Suppressor macrophage treated with lipopolysaccharide for 4 hours (primary cell): ENCODE measurements around the gene FXYD3.

Experiments used
- DNase-seq: peaks from one replicate; pipeline ENCODE4 v3.0.0-alpha.2; 2020

The FXYD3 gene

DNA sequence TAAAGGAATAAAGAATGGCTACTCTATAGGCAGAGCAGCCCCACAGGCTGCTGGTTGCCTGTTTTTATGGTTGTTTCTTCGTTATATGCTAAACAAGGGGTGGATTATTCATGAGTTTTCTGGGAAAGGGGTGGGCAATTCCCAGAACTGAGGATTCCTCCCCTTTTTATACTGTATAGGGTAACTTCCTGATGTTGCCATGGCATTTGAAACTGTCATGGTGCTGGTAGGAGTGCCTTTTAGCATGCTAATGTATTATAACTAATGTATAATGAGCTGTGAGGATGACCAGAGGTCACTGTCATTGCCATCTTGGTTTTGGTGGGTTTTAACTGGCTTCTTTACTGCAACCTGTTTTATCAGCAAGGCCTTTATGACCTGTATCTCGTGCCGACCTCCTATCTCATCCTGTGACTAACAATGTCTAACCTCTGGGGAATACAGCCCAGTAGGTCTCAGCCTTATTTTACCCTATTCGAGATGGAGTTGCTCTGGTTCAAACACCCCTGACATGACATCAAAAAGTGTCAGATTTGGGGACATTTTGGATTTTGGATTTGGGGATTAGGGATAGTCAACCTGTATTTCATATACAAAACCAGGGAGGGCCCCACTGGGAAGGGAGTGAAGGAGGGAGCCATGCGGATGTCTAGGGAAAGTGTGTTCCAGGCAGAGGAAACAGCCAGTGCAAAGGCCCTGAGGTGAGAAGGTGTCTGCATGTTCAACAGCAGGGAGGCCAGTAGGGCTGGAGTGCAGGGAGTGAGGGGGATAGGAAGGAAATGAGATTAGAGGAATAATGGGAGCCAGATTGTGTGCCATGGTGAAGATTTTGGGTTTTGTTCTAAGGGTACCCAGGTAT is 49.8 kb downstream of the FXYD3 start:
- DNase-seq: no peak

DNA sequence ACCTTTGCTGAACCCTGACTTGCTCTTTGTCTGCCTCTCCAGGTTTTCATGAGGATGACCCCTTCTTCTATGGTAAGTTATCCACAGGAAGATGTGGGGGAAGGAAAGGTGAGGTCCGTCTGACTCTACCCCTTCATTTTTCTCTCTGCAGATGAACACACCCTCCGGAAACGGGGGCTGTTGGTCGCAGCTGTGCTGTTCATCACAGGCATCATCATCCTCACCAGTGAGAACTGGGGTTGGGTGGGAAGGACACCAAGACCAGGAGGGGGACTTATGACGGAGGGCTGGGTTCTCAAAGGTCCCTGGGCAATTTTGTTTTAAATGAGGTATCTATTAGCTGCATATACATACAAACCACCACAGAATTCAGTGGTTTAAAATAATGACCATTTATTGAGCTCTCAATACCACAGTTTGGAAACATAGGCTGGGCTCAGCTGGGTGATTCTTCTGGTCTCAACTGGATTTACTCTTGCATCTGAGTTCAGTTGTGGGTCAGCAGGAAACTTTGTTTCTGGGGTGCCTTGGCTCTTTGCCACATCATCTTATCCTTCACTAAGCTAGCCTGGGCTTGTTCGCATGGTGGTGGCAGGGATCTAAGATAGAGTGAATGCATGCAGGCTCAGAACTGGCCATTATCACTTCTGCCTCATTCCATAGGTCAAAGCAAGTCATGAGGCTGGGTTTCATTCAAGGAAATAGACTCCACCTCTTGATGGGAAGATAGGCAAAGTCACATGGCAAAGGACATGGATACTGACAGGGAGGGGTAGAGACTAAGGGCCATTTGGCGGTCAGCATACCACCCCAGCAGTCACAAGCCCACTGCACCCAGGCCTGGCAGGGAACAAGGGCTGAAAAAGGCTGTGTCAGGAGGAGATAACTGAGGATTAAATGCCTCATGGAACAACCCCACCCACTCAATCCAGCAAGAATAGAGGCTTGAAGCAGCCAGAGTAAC is 50.8 kb downstream of the FXYD3 start:
- DNase-seq: no peak

DNA sequence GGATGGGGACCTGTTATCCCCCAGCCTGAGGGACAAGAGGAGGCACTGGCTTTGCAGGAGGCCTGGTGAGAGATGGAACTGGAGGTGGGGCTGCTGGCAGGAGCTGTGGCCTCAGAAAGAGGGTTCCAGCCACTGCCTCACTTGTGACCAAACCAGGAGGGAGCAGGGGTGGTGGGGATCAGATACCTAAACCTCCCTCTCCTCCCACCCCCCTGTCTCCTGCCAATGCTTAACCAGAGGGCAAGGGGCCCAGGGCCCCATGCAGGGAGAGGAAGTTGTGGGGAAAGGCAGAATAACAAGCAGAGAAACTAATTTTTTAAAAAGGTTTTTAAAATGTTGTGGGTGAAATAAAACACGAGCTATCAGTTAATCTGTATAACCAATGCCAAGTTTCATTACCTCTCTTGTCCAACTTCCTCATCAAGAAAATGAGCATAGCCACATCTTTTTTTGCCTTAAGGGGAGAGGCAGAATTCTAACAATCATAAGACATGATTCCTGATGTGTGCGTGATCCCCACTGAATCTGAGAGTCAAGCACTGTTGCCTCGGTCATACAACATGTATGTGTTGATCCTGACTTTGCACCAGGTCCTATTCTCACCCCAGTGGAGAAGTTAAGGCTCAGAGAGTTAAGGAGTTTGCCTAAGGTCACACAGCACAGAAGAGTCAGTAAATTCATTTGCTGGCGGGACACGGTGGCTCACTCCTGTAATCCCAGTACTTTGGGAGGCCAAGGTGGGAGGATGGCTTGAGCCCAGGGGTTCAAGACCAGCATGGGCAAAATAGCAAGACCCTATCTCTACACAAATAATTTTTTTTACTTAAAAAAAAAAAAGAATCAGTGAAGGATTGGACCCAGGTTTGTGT is 51.9 kb downstream of the FXYD3 start:
- peak; percentile 22 for DNase-seq

DNA sequence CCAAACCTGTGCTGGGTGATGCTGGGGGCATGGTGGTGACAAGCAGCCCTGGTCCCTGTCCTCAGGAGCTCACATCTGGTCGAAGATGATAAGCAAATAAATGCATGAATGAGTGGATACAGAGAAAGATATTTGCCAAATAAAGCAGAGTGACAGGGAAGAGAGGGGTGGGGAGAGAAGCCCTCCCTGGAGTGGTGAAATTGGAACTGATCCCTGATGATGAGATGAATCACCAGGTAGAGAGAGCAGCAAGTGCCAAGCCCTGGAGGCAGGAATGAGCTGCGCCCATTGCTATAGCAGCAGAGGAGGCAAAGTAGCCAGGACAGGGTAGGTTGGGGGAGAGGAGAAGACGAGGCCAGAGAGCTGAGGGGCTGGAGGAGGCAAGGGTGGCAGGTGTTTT is 52.6 kb downstream of the FXYD3 start:
- no peak for DNase-seq

DNA sequence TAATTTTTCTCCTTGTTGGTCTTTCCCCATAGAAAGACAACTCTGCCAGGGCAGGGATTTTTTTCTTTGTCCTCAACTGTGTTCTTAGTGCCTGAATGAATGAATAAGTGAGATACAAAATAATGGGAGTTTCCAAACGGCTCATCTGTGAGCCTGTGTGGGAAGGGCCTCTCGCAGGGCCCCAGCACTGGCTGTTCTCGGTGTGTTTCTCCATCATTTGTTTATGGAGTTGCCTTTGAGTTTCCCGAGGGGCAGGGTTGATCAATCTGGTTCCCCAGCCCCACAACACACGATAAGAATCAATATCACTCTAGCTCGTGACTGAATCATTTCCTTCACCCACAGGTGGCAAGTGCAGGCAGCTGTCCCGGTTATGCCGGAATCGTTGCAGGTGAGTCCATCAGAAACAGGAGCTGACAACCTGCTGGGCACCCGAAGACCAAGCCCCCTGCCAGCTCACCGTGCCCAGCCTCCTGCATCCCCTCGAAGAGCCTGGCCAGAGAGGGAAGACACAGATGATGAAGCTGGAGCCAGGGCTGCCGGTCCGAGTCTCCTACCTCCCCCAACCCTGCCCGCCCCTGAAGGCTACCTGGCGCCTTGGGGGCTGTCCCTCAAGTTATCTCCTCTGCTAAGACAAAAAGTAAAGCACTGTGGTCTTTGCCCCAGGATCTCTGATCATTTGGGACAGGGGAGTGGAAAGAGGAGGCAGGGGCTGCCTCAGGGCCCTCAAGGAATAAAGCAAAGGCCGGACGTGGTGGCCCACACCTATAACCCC is 53.8 kb downstream of the FXYD3 start:
- peak; percentile 24 for DNase-seq

DNA sequence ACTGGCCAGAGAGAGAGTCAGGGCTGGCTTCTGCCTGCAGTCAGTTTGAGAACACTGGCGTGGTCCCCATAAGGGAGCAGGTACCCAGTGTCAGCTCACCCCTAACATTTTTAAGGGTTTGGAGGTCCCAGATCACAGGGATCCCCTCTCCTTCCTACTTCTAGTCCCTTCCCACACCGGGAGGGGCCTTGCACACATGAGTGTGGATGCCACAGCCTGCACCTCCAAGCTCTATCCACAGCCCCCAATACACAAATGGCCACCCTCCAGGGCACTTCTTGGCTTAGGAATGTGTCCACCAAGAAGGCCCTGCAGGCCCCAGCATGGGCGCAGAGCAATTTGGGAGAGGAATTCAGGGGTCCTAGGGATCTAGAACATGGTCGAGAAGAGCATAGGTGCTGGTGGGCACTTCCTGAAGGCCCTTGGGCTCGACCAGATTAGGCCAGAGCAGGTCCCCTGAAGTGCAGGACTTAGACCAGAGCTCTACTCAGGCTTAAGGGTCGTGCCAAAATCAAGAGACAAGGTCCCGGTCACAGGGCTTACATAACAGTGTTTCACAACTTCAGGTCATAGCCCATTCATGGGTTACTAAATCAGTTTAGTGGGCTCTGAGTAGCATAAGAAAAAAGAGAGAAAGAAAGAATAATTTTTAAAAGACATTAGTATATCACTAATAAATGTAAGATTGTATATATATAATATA is 54.9 kb downstream of the FXYD3 start:
- no peak for DNase-seq

DNA sequence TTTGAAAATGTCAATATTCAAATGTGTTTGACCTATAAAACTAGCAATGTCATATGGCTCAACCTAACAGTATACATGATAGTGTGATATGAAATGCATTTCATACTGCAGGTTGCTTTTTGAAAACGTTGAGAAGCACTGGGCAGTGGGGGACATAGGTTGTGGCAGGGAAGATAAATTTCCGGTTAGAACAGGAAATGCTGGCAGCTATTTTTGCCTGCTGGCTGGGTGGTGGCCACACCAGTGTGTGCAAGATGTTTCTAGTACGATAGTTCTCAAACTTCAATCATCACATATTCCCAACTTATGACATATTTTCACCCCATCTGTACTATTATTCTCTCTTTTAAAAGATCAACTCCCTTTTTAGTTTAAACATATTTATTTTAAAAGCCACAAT is 56.1 kb downstream of the FXYD3 start:
- no peak for DNase-seq
